ENCODE data around the gene NGDN.

NGDN gene

DNA sequence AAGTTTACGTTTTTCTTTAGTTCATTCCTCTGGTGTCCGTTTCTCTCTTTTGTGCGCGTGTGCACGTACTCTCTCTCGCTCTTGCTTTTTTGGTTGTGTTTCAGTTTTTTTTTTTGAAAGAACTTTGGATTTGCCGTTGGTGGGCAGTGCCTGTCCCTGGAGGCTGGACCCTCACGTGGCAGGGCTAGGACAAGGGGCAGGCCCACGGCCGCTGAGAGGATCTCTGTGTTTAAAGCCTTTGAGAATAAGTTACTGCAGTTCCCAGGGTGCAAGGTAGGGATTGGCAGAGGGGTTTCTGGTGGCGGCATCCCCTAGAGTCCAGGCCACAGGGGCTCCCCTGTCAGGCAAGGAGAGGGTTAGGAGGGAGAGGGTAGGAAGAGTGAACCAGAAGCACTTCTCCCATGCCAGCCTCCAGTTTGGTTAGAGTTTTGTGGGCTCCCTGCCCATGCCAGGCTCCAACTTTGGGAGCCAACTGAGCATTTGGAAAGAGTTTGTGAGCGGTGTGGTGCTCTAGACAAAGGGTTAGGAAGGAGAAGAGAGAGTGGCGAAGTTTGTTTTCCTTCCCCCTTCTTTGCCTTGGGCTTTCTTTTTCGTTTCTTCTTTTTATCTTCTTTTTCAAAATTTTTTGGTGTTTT, 51.5 kb downstream of the NGDN start:
- no peak overlapping the region for H3K4me3 ChIP-seq (ENCODE audit: low read depth, low read length)

DNA sequence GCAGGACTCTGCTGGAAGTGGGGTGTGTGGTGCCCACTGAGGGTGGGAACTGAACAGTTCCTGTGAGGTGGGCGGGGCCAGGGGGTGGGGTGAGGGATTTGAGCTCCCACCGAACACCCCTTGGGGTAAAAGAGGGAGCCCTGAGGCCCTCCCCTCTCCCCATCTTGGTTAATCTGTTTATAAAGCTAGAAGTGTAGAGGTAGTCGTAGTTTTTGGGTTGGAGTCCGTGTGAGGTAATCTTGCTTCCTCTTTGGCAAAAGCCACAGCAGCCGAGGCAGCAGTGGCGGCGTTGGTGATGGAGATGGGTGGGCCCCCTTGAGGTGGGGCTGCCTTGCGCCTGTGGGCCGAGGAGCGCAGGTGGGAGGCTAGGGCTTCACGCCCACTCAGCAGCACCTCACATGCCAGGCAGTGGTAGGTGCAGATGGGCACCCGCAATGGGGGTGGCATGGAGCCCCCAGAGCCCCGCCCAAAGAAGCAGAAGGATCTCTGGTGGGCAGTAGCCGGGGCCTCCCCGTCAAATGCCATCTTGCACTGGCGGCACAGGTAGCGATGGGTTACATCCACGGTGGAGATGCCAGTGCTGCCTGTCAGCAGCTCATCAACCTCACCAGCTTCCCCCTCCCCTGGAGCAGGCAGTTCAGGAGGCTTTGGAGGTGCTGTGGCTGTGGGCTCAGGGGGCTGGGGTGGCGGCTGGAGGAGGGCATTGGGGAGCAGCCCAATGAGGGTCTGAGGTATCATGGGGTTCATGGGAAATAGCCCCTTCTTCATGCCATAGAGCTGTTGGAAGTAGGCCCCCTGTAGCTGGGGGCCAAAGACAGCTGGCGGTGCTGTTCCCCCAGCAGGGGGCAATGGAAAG, 52.5 kb downstream of the NGDN start:
- H3K4me3 ChIP-seq (ENCODE audit: low read depth, low read length) = no peak overlapping the region

DNA sequence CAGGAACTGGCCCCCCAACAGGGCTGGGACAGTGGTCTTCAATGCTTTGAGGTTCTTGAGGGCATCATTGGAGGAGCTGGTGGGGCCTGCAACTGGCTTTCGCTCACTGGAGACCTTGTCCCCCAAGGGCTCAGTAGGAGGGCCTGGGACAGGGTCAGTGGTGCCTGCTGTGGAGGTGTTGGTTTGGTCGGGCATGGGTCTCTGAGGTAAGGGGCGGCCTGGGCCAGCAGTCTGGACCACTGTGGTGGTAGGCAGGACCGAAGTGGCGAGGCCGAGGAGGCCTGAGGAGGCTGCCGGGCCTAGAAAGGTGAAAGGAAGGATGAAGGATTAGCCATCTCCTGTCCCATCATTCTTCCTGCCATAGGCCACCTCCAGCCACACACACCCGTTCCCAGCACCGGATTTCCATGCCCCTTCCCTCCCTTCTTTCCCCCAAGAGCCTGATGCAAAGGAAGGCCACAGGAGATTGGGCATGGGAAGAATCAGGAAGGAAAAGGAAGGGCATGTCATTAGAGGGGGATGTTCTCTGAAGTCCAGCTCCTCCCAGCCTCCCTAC, 53.2 kb downstream of the NGDN start:
- H3K4me3 ChIP-seq (ENCODE audit: low read depth, low read length) = no peak overlapping the region

DNA sequence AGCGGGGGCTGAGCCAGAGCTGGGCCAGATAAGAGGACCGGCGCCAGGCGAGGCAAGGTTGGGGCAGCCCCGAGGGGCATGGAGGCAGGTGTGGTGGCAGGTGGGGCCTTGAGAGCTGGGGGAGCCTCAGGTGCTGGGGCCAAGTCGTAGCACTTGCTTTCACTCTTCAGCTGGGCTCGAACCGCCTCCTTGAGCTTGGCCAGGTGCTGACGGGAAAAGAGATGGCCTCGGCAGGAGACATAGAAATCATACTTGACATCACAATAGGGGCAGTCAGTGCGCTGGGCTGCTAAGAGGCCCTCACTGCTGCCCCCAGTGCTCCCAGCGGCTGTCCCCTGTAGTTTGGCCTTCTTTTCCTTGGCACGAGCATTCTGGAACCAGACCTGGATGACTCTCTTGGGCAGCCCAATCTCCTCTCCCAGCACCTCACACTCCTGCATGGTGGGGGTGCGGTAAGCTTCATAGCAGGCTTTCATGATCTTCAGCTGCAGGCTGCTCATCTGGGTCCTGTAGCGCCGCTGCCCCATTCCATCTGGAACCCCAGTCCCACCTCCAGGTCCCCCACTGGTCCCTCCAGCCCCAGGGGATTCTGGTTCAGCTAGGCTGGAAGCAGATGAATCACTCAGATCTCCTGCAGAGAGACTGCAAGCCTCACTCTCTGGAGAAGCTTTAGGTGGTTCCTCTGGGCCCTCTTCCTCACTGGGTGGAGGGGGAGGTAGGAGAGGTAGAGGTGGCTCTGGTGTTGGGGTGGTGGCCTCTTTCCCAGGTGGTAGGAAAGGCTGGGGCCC, 53.9 kb downstream of the NGDN start:
- no peak overlapping the region for H3K4me3 ChIP-seq (ENCODE audit: low read depth, low read length)

DNA sequence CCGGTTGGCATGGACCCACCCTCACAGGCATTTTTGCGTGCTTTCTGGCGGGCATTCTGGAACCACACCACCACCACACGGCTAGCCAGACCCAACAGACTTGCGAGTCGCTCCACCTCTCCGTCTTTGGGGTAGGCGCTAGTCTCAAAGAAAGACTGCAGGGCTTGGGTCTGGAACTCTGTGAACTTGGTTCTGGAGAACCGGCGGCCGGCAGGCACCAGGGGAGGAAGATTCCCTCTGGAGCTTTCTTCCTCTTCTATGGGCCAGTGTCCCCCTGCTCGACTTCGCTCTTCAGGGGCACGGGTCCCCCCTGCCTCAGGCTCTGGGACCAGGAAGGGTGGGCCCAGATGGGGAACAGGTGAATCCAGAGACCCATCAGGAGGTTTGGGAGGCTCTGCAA, 55.5 kb downstream of the NGDN start:
- H3K4me3 ChIP-seq (ENCODE audit: low read depth, low read length) = no peak overlapping the region

DNA sequence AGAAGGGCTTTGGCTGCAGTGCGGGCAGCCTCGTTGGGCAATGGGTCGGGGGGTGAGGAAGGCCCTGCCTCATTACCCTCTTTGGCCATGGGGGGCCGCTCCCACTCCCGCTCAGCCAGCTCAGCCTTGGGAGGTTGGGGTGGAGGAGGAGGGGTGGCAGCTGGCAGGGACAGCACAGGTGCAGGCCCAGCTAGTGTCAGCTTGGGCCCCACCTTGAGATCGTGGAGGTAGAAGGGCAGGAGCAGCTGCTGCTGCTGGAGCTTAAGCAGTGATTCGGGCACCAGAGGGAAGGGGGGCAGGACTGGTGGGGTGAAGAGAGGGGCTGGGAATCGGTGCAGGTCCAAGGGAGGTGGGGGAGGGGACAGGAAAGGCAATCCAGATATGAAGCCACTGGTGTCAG, 56.1 kb downstream of the NGDN start:
- H3K4me3 ChIP-seq (ENCODE audit: low read depth, low read length) = no peak overlapping the region

Measured in iPS-11a (cell line).